BE2C (cell line): ENCODE results near the gene FAM200A. TPM values are rescaled to one million over a fixed set of nuclear protein-coding genes. Genes with fewer than 3 reads are reported as not detected.

Source experiments
- DNase-seq: peaks from one replicate; pipeline ENCODE4 v3.0.0-alpha.2; 2020
- H3K27me3 ChIP-seq: fragments of 250-450 bp; sonication (Bioruptor Pico); 2 replicates; pipeline ENCODE4 v1.5.1; 2020; ENCODE audit warnings: mild to moderate bottlenecking
- H3K36me3 ChIP-seq: fragments of 250-450 bp; sonication (Bioruptor Pico); 2 replicates; pipeline ENCODE4 v1.5.1; 2020; ENCODE audit warnings: mild to moderate bottlenecking
- H3K4me1 ChIP-seq: fragments of 250-450 bp; sonication (Bioruptor Pico); 2 replicates; pipeline ENCODE4 v1.5.1; 2020
- H3K4me3 ChIP-seq: 2 replicates; pipeline ENCODE4 v1.5.1; 2011; ENCODE audit warnings: low read depth, low read length
- H3K9me3 ChIP-seq: fragments of 250-450 bp; sonication (Bioruptor Pico); 2 replicates; pipeline ENCODE4 v1.5.1; 2020
- CTCF ChIP-seq: IDR thresholded peaks from 2 replicates; pipeline ENCODE4 v1.5.1; 2012; ENCODE audit warnings: mild to moderate bottlenecking, low read depth, low read length
- polyA plus RNA-seq: library from polyadenylated mRNA; unstranded; fragments of >200 nt; gene quantifications from one replicate; pipeline ENCODE4 v1.2.1, GENCODE V29; 2012; ENCODE audit warnings: low read depth, missing spikeins; ENCODE audit not compliant: insufficient read length, insufficient read depth

Gene FAM200A
- polyA plus RNA-seq = 7.0 TPM

- peak within 1 kb of the TSS; percentile 99 for H3K4me3 ChIP-seq
- no peaks in the 10 kb centered on the region for H3K4me1 ChIP-seq
- peak; percentile 90 for DNase-seq
- TF ChIP-seq CTCF = no peak
- H3K9me3 ChIP-seq = no peaks in the 10 kb centered on the region
- H3K27me3 ChIP-seq = no peaks in the 10 kb centered on the region
- peaks cover 3% of the 10 kb centered on the region for H3K36me3 ChIP-seq
Observed at GRCh38 chr7:99551767-99552463, at the start of gene FAM200A. TSS of gene FAM200A (minus strand) at chr7:99552114. CDS start at chr7:99548407, 3,707 bp downstream.

- H3K9me3 ChIP-seq = no peaks in the 10 kb centered on the region
- H3K27me3 ChIP-seq = 0 out of 2 replicates have a peak, but pooled peaks cover 3% of the 10 kb centered on the region
- H3K4me3 ChIP-seq = no peak overlapping the region
- DNase-seq = no peak
- no peaks in the 10 kb centered on the region for H3K36me3 ChIP-seq
- no peaks in the 10 kb centered on the region for H3K4me1 ChIP-seq
- no peak for TF ChIP-seq CTCF
Observed at GRCh38 chr7:99599836-99600235, 47.9 kb upstream of the FAM200A start.

GRCh38 chr7:99597762-99598501 is 46.0 kb upstream of the FAM200A start, which contains the start of gene TMEM225B:
TSS of gene TMEM225B (plus strand) at chr7:99598267. CDS start at chr7:99604389, 6,122 bp downstream.
- Histone ChIP-seq H3K4me3 (no peak within 1 kb of the TSS), H3K36me3 (no peaks in the 10 kb centered on the region), H3K27me3 (peaks cover 11% of the 10 kb centered on the region), H3K9me3 (no peaks in the 10 kb centered on the region), H3K4me1 (no peaks in the 10 kb centered on the region)
- TF ChIP-seq CTCF = no peak
- DNase-seq = no peak

GRCh38 chr7:99596408-99596955 is 44.6 kb upstream of the FAM200A start:
- Histone ChIP-seq H3K9me3 (no peaks in the 10 kb centered on the region), H3K4me1 (no peaks in the 10 kb centered on the region), H3K27me3 (peaks cover 8% of the 10 kb centered on the region), H3K36me3 (no peaks in the 10 kb centered on the region), H3K4me3 (no peak overlapping the region)
- DNase-seq = no peak
- TF ChIP-seq CTCF = no peak

- Histone ChIP-seq H3K4me1 (no peaks in the 10 kb centered on the region), H3K9me3 (no peaks in the 10 kb centered on the region), H3K4me3 (no peak overlapping the region), H3K27me3 (peaks cover 8% of the 10 kb centered on the region), H3K36me3 (no peaks in the 10 kb centered on the region)
- TF ChIP-seq CTCF = no peak
- DNase-seq = no peak
Observed at GRCh38 chr7:99594948-99595745, 43.2 kb upstream of the FAM200A start.
